Mesothelial cell of epicardium (in vitro differentiated cells): ENCODE results near the gene PGBD5. TPM values are rescaled to one million over a fixed set of nuclear protein-coding genes. Genes with fewer than 3 reads are reported as not detected.

ENCODE experiments used
- DNase-seq, 2 experiments: peaks; one replicate each; pipeline ENCODE4 v3.0.0; 2021; ENCODE audit warnings: low spot score in 2 of 2; ENCODE audit not compliant: unreplicated experiment in 2 of 2
- H3K27ac Mint-ChIP-seq: 2 replicates; pipeline ENCODE4 v1.8.0; 2021; ENCODE audit warnings: mixed read lengths
- H3K27me3 Mint-ChIP-seq: 2 replicates; pipeline ENCODE4 v1.8.0; 2021; ENCODE audit warnings: low read depth, mixed read lengths
- H3K36me3 Mint-ChIP-seq: 2 replicates; pipeline ENCODE4 v1.8.0; 2021; ENCODE audit warnings: mixed read lengths
- H3K4me1 Mint-ChIP-seq: 2 replicates; pipeline ENCODE4 v1.8.0; 2021; ENCODE audit warnings: mixed read lengths
- H3K4me3 Mint-ChIP-seq: 2 replicates; pipeline ENCODE4 v1.8.0; 2021; ENCODE audit warnings: mild to moderate bottlenecking, moderate library complexity, mixed read lengths
- H3K9me3 Mint-ChIP-seq: 2 replicates; pipeline ENCODE4 v1.8.0; 2021; ENCODE audit warnings: mixed read lengths
- CTCF ChIP-seq: fragments of 200-600 bp; sonication (generic); IDR thresholded peaks from one replicate; pipeline ENCODE4 v1.5.0; 2021; ENCODE audit warnings: antibody characterized with exemption; ENCODE audit not compliant: unreplicated experiment
- total RNA-seq: library from RNA; stranded (reverse); gene quantifications from 3 replicates; pipeline ENCODE4 v1.2.1, GENCODE V29; 2021

PGBD5 gene
- total RNA-seq, 1 donor from 2014 or later, result 0.94 TPM

- Mint-ChIP-seq H3K27ac (no peak overlapping the region), H3K27me3 (no peaks in the 10 kb centered on the region), H3K4me1 (peaks cover 7% of the 10 kb centered on the region), H3K36me3 (peaks cover 9% of the 10 kb centered on the region), H3K9me3 (peaks cover 11% of the 10 kb centered on the region), H3K4me3 (no peak overlapping the region)
- DNase-seq, result no peak
- TF ChIP-seq CTCF, result no peak
Measured at GRCh38 chr1:230381049-230381467, 45.1 kb downstream of the PGBD5 start.

GRCh38 chr1:230379928-230380327 lies 46.2 kb downstream of the PGBD5 start:
- no peak overlapping the region for H3K4me3 Mint-ChIP-seq
- peaks cover 4% of the 10 kb centered on the region for H3K27me3 Mint-ChIP-seq
- TF ChIP-seq CTCF, result no peak
- DNase-seq, result no peak
- H3K4me1 Mint-ChIP-seq, result peaks cover 7% of the 10 kb centered on the region
- H3K27ac Mint-ChIP-seq, result no peak overlapping the region
- peaks cover 9% of the 10 kb centered on the region for H3K36me3 Mint-ChIP-seq
- H3K9me3 Mint-ChIP-seq, result peaks cover 11% of the 10 kb centered on the region

GRCh38 chr1:230379462-230379861 lies 46.7 kb downstream of the PGBD5 start:
- Mint-ChIP-seq H3K4me1 (peaks cover 7% of the 10 kb centered on the region), H3K4me3 (no peak overlapping the region), H3K9me3 (peaks cover 11% of the 10 kb centered on the region), H3K27ac (no peak overlapping the region), H3K36me3 (peaks cover 9% of the 10 kb centered on the region), H3K27me3 (peaks cover 8% of the 10 kb centered on the region)
- no peak for TF ChIP-seq CTCF
- DNase-seq, result no peak

- no peak for TF ChIP-seq CTCF
- H3K4me3 Mint-ChIP-seq, result no peak overlapping the region
Measured at GRCh38 chr1:230377851-230378250, 48.3 kb downstream of the PGBD5 start.

GRCh38 chr1:230377324-230377723 lies 48.8 kb downstream of the PGBD5 start:
- H3K9me3 Mint-ChIP-seq, result peaks cover 11% of the 10 kb centered on the region
- H3K4me3 Mint-ChIP-seq, result no peak overlapping the region
- H3K27me3 Mint-ChIP-seq, result peaks cover 17% of the 10 kb centered on the region
- no peak overlapping the region for H3K27ac Mint-ChIP-seq
- H3K4me1 Mint-ChIP-seq, result peaks cover 7% of the 10 kb centered on the region
- TF ChIP-seq CTCF, result no peak
- no peak for DNase-seq
- H3K36me3 Mint-ChIP-seq, result peaks cover 9% of the 10 kb centered on the region

More at GRCh38 chr1:230377851-230378250, 48.3 kb downstream of the PGBD5 start:
- H3K4me1 Mint-ChIP-seq, result peaks cover 7% of the 10 kb centered on the region
- peaks cover 9% of the 10 kb centered on the region for H3K36me3 Mint-ChIP-seq
- H3K27me3 Mint-ChIP-seq, result peaks cover 12% of the 10 kb centered on the region
- peaks cover 11% of the 10 kb centered on the region for H3K9me3 Mint-ChIP-seq
- no peak overlapping the region for H3K27ac Mint-ChIP-seq
- DNase-seq, result no peak

GRCh38 chr1:230376296-230376695 lies 49.8 kb downstream of the PGBD5 start:
- Mint-ChIP-seq H3K4me3 (no peak overlapping the region), H3K27me3 (peaks cover 19% of the 10 kb centered on the region), H3K4me1 (no peaks in the 10 kb centered on the region), H3K27ac (no peak overlapping the region), H3K36me3 (peaks cover 9% of the 10 kb centered on the region), H3K9me3 (peaks cover 11% of the 10 kb centered on the region)
- no peak for DNase-seq
- TF ChIP-seq CTCF, result no peak
